HG02885 (cell line): Measurements from ENCODE around the gene AKR1E2.

ENCODE experiments used
- ATAC-seq: cut with Tn5 transposase; IDR thresholded peaks from one replicate; pipeline ENCODE4 v1.9.1; 2021; ENCODE audit warnings: mild to moderate bottlenecking; ENCODE audit not compliant: unreplicated experiment, poor library complexity

AKR1E2 gene

GRCh38 chr10:4888236-4888635 lies 62.2 kb downstream of the AKR1E2 start:
- no peak for ATAC-seq

- ATAC-seq = no peak
Measured at GRCh38 chr10:4889959-4890358, 64.0 kb downstream of the AKR1E2 start.

DNA sequence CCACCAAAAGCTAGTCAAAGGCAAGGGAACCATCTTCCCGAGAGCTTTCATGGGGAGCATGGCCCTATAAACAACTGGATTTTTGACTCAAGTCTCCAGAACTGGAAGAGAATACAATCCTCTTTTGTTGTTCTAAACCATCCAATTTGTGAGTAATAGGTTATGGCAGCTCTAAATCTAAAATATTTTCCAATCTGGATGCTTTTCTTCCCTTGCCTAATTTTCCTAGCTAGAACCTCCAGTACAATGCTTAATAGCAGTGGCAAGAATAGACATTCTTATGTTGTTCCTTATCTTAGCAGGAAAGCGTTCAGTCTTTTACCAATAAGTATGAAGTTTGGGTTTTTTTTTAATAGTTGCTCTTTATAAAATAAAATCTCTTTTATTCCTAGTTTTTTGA lies 66.7 kb downstream of the AKR1E2 start:
- ATAC-seq = no peak

GRCh38 chr10:4894335-4894734 lies 68.3 kb downstream of the AKR1E2 start:
- no peak for ATAC-seq
